ENCODE data around the gene OR2A7.
"Not testable (repeated sequence)": the region's sequence is repeated elsewhere in the genome, so short reads cannot be mapped to it uniquely, and the experiment has no call there.

DNA sequence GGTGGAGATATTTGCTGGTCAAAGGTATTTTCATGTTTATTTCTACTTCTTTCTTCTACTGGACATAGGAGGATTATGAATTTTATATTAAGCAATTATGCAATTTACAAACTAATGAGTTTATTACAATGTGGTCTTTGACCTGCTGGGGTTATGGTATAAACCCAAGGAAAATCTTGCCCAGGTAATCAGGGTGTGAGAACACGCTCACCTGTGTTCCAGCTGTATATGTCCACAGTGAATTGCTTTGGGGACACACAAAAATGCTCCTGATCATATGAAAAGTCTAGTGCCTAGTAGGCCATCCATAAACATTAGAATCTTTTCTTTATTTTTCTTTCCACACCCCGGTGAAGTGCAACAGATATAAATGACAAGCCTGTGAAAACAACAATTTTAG, 25.2 kb downstream of the OR2A7 start, which contains the start of gene OR2A42:
- not testable (repeated sequence) for TF ChIP-seq ZC3H11A (IDR thresholded peaks at IDR 0.05); CTCF (IDR thresholded peaks at IDR 0.05); POLR2A (IDR thresholded peaks at IDR 0.05; ENCODE audit: low read length)
